ENCODE results near the gene PPP1R13B.
"Not testable (repeated sequence)": the region's sequence is repeated elsewhere in the genome, so short reads cannot be mapped to it uniquely, and the experiment has no call there.

The PPP1R13B gene

DNA sequence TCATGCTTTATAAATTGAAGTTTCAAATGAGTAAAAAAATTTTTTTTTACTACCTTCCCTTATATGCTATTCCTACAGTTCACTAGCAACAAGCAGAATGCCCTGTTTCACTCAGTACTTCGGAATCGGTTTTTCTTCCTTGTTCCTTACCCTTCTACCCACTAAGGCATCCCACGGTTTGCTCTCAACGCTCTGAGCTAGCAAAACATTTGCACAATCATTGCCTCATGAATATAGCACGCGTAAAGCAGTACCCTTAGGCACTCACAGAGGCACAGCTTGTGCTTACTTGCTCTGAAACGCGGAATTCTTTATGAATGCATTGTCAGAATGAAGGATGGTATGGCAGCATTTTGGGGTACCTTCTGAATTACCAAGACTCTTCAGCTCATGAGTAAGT lies 45.0 kb downstream of the PPP1R13B start:
- H3K4me3 ChIP-seq (ENCODE audit: low read depth, low read length): no peak overlapping the region

DNA sequence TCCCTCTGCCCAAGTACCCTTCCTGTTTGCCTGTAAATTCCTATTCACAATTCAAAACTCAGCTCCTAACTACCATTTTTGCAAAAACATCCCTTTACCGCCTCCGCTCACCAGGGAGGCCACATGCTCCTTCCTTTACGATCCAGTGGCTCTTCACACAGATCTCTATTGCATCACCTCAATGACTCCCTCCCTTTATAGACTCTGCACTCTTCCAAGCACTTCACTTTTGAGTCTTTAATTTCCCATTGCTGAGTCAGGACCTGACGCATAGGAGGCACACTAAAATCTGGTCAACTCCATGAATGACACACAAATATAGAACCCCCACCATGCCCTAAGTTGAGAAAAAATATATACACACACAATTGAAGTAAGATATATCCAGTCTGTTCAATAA lies 45.9 kb downstream of the PPP1R13B start:
- no peak overlapping the region for H3K4me3 ChIP-seq (ENCODE audit: low read depth, low read length)

DNA sequence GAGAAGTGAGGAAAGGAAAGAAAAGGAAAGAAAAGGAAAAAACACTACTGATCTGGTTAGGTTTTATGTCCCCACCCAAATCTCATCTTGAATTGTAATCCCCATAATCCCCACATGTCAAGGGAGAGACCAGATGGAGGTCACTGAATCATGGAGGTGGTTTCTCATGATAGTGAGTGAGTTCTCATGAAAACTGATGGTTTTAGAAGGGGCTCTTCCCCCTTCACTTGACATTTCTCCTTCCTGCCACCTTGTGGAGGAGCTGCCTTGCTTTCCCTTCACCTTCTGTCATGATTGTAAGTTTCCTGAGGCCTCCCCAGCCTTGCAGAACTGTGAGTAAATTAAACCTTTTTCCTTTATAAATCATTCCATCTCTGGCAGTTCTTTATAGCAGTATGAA lies 54.2 kb downstream of the PPP1R13B start:
- not testable (repeated sequence) for H3K4me3 ChIP-seq (ENCODE audit: low read depth, low read length)

DNA sequence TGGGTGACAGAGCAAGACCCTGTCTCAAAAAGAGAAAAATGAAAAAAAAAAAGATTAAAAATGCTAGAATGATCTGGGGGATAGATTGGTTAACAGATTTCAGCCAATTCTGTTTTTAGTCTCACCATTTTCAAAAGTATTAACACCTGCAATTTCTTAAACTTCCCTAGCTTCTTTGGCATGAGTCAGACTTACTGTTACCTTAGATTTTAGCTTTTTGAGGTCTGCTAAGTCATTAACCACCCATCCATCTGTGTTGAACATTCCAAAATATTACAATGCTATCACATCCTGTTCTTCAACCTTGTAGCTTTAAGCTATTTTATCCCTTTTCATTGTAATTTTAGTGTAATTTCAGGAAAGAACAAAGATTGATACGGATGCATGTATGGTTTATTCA lies 59.3 kb downstream of the PPP1R13B start:
- no peak overlapping the region for H3K4me3 ChIP-seq (ENCODE audit: low read depth, low read length)

DNA sequence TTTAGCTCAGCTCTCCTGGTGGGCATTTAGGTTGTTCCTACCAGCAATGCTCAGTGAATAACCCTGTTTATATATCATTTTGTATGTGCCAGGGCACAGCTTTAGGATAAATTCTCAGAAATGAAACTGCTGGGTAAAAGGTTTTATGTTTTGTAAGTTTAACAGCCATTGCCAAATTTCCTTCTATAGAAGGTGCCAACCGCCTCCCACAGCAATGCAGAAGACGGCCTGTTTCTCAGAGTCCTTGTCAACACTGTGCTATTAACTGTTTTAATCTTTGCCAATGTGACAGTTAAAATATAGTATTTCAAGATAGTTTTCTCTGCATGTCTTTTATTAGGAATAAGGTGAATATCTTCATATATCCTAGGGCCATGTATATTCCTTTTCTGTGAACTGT lies 65.0 kb downstream of the PPP1R13B start:
- no peak overlapping the region for H3K4me3 ChIP-seq (ENCODE audit: low read depth, low read length)

DNA sequence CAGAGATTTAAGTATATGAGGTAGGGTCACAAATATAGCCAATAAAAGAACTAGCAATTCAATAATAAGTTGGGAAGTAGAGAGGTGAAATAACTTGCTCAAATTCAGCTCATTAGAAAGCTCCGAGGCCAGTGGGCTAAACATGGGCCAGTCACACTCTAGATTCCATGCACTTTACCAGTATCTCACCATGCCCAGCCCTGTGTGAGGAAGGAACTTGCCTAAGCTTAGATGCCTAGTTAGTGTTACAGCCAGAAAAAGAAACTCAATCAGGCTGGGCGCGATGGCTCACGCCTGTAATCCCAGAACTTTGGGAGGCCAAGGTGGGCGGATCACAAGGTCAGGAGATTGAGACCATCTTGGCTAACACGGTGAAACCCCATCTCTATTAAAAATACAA lies 71.1 kb downstream of the PPP1R13B start:
- H3K4me3 ChIP-seq (ENCODE audit: low read depth, low read length): not testable (repeated sequence)

DNA sequence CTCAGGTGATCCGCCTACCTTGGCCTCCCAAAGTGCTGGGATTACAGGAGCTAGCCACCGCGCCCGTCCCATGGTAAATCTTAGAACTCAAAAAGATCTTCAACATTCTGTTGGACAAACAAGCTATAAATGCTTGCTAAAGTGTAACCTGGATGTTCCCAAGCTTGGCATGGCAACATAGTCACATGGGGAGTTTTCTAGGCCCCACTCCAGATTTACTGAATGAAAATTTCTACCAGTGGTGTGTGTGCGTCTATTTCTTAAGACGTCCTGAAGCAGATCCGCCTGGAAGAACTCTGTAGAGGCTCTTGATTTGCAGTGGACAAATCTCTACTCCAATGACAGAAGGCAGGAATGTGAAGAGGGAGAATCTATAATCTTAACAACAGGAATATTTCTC lies 71.9 kb downstream of the PPP1R13B start:
- H3K4me3 ChIP-seq (ENCODE audit: low read depth, low read length): no peak overlapping the region

DNA sequence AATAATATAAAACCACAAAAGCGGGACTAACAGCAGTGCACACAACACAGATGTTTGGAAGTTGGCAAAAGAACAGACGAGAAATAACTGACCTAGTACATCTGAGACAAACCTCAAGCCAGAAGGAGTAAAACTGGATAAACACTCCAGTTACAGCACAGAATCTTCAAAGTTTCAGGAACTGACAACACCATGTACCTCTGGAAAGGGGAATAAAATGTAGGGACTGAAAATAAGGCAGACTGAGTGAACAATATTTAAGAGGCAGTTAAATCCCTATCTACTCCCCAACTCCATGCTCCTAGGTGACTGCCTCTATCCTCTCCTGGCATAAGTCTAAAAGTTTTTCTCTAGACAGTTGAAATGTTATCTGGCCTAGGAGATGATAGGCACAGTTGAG lies 73.9 kb downstream of the PPP1R13B start:
- H3K4me3 ChIP-seq (ENCODE audit: low read depth, low read length): no peak overlapping the region

DNA sequence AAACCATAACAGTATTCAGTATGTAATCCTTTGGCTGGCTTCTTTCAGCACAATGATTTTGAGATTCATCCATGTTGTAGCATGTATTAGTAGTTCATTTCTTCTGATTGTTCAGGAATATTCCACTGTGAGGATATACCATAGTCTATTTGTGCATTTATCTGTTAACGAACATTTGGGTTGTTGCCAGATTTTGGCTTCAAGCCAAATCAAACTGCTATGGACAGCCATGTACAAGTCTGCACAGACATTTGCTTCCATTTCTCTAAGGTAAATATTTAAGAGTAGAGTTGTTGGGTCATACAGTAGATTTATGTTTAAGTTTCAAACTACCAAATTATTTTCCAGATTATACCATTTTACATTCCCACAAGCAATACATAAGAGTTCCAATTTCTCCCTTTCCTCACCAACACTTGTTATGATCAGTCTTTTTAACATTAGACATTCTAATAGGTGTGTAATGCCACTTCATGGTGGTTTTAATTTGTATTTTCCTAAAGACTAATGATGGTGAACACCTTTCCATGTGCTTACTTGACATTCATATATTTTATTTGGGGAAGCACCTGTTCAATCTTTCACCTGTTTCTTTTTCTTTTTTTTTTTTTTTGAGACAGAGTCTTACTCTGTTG lies 75.2 kb downstream of the PPP1R13B start:
- H3K4me3 ChIP-seq (ENCODE audit: low read depth, low read length): no peak overlapping the region

DNA sequence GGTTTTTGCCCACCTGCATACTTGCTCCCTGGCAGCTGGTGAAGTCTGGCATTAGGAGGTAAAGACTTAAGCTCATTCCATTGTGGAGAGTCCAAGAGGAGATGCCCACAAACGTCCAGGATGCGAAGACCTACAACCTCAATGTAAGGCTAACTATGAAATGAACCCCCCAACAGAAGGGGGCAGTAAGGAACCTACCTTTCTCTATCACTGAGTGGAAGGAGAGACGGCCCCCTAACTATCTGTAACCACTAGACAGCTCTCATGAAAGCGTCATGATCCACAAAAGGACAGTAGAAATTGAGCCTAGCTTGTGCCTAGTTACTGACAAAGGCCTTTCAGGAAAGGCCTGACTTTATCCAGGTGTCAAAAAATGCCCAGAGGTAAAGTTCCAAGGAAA lies 76.5 kb downstream of the PPP1R13B start:
- H3K4me3 ChIP-seq (ENCODE audit: low read depth, low read length): no peak overlapping the region

DNA sequence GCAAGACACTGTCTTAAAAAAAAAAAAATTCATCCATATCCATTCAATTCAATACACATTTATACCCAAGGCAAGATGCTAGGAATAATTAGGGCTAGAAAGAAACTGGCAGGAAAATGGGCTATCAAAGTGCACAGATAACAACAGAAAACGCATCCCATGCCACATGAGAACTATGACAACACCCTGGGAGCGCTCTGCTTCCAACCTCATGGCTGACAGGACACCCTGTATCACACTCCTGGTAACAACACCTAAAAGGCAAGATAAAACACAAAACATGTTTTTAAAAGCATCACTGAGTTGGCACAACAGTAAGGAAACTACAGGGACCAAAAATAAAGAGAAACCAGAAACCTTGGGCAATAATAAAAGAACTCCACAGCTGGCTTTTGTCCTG lies 76.9 kb downstream of the PPP1R13B start:
- no peak overlapping the region for H3K4me3 ChIP-seq (ENCODE audit: low read depth, low read length)

DNA sequence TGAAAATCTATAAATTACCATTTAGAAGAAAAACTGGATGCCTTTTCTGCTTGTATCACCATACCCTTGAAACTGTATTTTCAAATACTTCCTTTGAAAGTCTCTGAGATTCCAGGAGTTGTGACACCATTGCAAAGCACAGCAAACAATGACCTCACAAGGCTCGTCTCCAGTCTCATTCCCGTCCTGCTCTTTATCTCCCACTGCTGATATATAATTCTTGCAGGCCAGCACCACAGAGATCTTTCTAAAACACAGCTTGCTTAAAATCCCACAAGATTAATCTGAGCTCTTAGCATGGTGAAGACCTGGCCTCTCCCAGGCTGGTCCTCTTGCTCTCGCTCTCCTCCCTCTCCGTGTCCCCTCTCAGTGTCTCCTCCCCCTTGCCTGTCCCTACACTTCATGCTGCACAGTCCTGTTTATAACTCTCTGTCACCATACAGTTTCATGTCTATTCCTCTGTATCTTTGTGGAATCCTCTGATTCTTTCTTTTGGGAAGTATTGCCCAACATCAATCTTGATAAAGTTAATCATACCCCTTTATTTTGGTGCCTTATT lies 80.0 kb downstream of the PPP1R13B start:
- no peak overlapping the region for H3K4me3 ChIP-seq (ENCODE audit: low read depth, low read length)

DNA sequence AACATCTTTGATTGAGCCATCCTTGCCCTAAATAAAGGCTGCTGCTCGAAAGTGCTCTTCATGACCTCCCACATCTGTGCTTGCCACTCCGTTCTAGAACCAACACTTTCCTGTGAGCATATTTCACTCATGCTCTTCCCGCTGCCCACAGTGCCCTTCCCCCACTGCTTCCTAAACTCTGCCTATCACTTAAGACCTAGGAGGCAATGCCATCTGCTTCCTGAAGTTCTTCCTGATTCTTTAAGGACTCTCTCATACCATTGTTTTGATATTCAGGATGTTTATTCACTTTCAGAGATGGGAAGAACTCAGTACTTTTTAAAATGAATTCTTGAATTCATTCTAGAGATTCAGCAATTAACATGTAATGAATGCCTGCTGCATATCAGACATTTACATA lies 81.8 kb downstream of the PPP1R13B start:
- H3K4me3 ChIP-seq (ENCODE audit: low read depth, low read length): no peak overlapping the region

DNA sequence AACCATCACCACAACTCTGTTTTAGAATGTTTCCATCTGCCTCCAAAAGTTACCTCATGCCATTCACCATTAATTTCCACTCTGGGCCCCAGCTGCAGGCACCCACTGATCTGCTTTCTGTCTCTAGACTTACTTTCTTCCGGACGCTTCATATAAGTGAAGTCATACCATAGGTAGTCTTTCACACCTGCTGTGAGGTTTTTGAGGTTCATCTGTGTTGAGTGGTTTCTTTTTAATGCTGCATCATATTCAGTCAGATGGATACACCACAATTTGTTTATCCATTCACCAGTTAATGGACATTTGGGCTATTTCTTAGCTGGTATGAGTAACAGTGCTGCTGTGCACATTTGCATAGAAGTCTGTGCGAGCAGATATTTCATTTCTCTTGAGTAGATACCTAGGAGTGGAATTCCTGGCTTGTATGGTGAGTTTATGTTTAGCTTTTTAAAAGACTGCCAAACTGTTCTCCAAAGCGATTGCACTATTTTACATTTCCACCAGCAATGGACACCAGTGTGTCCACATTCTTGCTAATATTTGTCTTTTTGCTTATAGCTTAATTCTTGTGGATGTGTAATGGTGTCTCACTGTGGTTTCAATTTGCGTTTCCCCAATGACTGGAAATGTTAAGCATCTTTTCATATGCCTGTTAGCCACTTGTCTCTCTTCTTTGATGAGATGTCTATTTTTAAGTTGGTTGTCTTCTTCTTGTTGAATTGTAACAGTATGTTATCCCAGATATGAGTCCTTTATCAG lies 83.5 kb downstream of the PPP1R13B start:
- H3K4me3 ChIP-seq (ENCODE audit: low read depth, low read length): no peak overlapping the region

DNA sequence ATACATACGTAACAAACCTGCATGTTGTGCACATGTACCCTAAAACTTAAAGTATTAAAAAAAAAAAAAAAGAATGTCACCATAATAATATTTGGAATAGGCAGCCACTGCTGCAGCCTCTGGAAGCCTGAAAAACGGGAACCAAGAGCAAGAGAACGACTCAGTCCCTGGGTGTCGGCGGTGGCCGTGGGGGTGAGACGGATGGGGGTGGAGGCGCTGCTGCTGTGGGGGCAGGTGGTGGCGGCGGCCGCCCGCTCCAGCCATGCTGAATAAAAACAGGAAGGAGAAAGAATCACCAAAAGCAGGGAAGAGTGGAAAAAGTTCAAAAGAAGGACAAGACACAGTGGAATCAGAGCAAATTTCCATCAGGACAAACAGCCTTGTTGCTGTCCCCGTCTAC lies 84.8 kb downstream of the PPP1R13B start:
- H3K4me3 ChIP-seq (ENCODE audit: low read depth, low read length): no peak overlapping the region

DNA sequence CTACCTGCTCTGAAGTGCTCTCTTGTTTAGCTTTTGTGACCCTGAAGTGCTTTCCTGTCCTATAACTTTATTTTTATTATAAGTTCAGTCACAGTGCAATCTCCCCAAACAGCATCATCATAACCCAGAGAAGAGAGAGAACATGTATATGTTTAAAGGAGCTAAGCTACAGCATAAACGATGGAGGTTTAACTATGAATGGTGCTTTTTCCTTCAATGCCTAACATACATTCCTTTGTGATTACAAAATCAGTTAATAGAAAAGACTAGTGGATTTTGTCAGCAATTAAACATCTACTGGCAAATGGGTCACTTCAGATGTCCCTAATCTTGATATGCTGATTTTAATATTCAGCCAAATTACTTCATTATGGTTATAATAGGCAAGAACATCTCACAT lies 85.3 kb downstream of the PPP1R13B start:
- H3K4me3 ChIP-seq (ENCODE audit: low read depth, low read length): no peak overlapping the region

DNA sequence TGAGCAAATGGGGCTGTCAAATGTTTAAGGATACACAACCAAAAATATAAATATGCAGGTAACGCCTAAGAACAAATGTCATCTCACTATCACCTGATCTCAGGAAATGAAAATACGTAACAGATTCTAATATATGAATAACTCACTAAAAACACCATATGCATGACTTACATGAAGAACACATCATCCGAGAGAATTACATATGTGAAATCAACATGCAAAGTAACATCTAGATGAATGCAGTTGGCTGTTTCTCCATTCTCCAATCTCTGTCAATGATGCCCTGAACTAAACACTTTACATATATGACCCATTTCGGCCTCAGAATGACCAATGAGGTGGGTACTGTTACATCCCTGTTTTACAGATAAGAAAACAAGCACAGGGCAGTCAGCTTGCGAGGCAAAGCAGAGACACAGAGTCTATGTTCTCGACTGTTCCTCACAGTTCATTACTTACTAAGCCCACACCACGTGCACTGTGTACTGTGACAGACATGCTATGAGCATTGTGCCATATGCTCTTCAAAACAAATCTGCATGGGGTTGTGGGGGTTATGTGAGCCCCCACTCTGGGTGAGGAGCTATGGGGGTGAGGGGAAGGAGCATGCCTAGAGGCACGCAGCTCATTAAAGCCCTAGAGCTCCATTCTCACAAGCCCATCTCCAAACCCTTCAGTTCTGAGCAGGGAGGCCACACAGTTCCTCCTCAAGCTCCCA lies 89.2 kb downstream of the PPP1R13B start:
- no peak overlapping the region for H3K4me3 ChIP-seq (ENCODE audit: low read depth, low read length)

DNA sequence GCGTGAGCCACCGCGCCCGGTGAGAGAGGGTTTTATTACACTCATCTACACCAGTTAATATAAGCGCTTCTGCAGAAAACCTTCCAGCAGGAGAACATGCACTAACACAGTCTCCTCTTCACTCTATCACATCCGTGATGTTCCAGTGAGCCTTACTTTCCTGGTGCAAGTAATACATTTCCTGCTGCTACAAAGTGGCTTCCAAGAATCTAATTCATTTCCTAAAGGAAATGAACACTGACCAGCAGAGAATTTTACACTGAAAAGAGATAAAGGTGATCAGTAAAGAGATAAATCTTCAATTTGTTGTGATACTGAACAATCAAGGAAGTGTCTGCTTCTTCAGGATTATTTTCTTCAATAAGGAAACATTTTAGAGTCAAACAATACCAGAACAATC lies 92.3 kb downstream of the PPP1R13B start:
- no peak overlapping the region for H3K4me3 ChIP-seq (ENCODE audit: low read depth, low read length)

DNA sequence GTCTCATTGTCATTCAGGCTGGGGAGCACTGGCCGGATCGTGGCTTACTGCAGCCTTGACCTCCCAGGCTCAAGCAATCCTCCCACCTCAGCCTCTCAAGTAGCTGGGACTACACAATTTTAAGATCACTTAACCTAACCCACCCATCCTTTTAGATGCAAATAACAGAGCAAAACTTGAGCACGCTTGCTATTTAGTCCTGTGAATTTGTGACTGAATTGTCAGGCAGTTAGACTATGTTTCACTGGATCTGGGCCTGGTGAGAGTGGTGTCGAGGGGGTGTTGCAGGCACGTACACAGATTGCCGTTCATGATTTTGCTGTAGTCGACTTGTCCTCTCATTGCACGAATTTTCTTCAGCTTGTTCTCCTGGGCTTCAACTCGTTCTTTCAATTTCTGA lies 93.6 kb downstream of the PPP1R13B start:
- H3K4me3 ChIP-seq (ENCODE audit: low read depth, low read length): no peak overlapping the region

DNA sequence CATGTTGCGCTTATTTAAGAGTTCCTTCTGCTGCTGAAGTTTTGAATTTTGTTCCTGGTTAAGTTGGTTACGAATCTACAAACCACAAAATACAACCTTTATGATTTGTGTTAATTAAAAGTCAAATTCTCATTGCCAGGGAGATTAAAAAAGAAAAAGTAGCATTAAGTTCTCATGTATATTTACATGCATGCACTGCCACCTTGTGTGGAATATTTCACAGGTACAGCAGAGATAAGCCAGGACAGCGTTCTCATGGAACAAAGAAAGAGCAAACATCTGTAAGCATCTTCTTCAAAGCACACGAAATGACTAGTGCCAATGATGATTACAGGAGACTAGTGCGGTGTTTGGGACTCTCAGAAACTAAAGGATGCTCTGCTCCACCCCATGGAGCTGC lies 97.5 kb downstream of the PPP1R13B start:
- H3K4me3 ChIP-seq (ENCODE audit: low read depth, low read length): no peak overlapping the region

DNA sequence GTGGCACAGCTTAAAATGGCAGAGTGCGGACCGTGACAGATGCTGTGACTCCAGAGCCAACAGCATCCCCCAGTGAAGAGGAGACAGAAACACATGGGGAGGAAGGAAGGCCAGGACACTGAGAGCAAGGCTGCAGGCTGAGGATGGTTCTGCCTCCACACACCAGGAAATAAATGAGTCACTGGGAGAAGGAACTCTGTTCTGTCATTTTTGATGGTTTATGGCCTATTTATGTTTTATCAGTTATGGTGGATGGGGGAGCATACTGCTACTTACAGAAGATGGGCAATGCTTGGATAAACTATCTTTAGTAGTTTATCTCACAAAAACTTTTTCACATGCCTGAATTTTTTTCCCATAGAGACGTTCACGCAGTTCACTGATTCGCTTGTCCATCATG lies 97.9 kb downstream of the PPP1R13B start:
- no peak overlapping the region for H3K4me3 ChIP-seq (ENCODE audit: low read depth, low read length)

DNA sequence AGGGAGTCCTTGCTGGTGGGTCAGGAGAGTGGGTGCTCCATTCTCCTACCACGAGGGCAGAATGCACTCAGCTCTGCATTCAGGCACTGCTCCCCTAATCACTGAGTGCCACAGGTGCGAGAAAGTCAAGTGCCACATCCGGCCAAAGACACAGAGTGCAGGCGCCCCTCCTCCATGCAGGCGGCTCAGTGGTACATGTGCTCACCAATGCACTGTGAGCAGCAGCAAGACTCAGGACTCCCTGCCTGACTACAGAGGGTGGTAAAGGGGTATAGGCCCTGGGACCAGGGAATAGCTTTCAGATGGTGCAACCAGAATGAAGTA lies 98.9 kb downstream of the PPP1R13B start:
- no peak overlapping the region for H3K4me3 ChIP-seq (ENCODE audit: low read depth, low read length)

Measured in iPS-11a (cell line).